Activated CD8-positive, alpha-beta T cell treated with anti-CD3 and anti-CD28 coated beads for 36 hours (primary cell): ENCODE data around the gene ZNF385B. TPM values are rescaled to one million over a fixed set of nuclear protein-coding genes. Genes with fewer than 3 reads are reported as not detected.

Source experiments
- ATAC-seq: fragments of 200-7000 bp; cut with Tn5 transposase; one replicate; pipeline ENCODE4 v1.10.0; 2021; ENCODE audit warnings: mild to moderate bottlenecking, moderate library complexity
- CTCF ChIA-PET: fragments of 350-600 bp; sonication (Branson Sonifier 250); formaldehyde crosslinking; loops from one replicate; lab custom pipeline; 2021; ENCODE audit warnings: antibody characterized with exemption; lab: Charles Lee
- POLR2A ChIA-PET: fragments of 350-600 bp; sonication (Branson Sonifier 250); formaldehyde crosslinking; loops from one replicate; lab custom pipeline; 2021; ENCODE audit warnings: antibody characterized with exemption; lab: Charles Lee
- DNase-seq: peaks from one replicate; pipeline ENCODE4 v3.0.0-alpha.2; 2020
- H3K27ac Mint-ChIP-seq: one replicate; pipeline ENCODE4 v1.8.0; 2021; ENCODE audit warnings: mild to moderate bottlenecking, mixed read lengths
- H3K27me3 Mint-ChIP-seq: one replicate; pipeline ENCODE4 v1.8.0; 2021; ENCODE audit warnings: mixed read lengths
- H3K36me3 Mint-ChIP-seq: one replicate; pipeline ENCODE4 v1.8.0; 2021; ENCODE audit warnings: low read depth, mixed read lengths
- H3K4me1 Mint-ChIP-seq: one replicate; pipeline ENCODE4 v1.8.0; 2021; ENCODE audit warnings: low read depth, mixed read lengths
- H3K4me3 Mint-ChIP-seq: one replicate; pipeline ENCODE4 v1.8.0; 2021; ENCODE audit warnings: mild to moderate bottlenecking, moderate library complexity, mixed read lengths
- H3K9me3 Mint-ChIP-seq: one replicate; pipeline ENCODE4 v1.8.0; 2021; ENCODE audit warnings: mixed read lengths
- intact Hi-C: fragments of 100-400 bp; cut with micrococcal nuclease; formaldehyde crosslinking; loops from one replicate; pipeline ENCODE4 v1.10.0; 2022
- total RNA-seq, 2 experiments: library from RNA; stranded (reverse); gene quantifications; one replicate each; pipeline ENCODE4 v1.2.3, GENCODE V29; 2021
- TF ChIP-seq, protein P1 (sequence below): fragments of 200-600 bp; IDR thresholded peaks from one replicate; pipeline ENCODE4 v1.8.0; 2022; ENCODE audit warnings: antibody characterized with exemption, mild to moderate bottlenecking

Gene ZNF385B
- total RNA-seq, 2 experiments from 2014 or later = not detected

DNA sequence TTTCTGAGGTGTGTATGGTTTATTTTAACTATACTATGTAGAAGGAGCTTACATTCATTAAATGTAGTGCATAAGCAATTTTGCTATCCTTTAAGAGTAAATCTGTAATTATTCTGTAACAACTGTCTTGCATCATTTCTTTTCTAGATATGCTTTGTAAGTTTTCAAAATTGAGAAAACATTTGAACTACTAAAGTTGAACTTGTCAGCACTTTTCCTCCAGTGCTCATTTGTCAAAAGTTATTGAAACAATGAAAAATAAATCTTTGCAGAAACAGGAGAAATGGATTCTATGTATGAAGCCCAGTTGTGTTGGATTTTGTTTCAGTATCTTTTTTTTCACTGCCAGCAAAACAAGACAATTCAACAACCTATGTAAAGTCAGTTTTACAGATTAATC, 14.5 kb upstream of the ZNF385B start:
- CTCF ChIA-PET = no interaction called here
- no peaks in the 10 kb centered on the region for H3K4me1 Mint-ChIP-seq

DNA sequence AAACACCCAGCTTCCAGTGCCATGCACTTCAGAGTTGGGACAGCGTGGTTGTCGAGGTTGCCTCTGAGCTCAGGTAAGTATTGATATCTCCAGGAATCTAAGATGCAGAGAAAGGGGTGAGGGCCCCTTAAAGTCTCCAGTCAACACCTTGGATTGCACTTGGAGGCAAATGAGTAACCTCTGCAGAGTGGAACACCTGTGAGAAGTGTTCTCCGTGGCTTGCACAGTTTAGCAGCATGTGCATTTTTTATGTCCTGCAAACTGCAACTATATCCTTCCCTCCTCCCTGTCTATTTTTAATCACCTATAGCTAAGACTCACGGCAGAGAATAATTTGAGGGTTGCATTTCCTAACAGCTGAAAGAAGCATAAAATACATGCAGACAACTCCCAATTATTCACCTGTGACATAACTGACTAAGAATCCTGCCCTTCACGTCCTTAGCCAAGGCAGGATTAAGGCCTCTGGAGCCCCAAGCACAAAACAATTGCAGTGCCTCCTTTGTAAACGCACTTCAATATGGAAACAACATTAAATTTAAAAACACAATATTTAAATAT, 1.6 kb upstream of the ZNF385B start:
- no peak for DNase-seq
- CTCF ChIA-PET = interaction anchor here (0.7 kb wide), 1 partner anchor 20 kb away, joined by 3 read pairs; no protein-coding TSS in a partner anchor
- ATAC-seq = no peak
- Mint-ChIP-seq H3K27ac (no peak overlapping the region), H3K4me1 (peaks cover 6% of the 10 kb centered on the region), H3K4me3 (no peak overlapping the region), H3K27me3 (peaks cover 42% of the 10 kb centered on the region), H3K36me3 (no peaks in the 10 kb centered on the region), H3K9me3 (no peaks in the 10 kb centered on the region)
- intact Hi-C loops = no loop called here
- POLR2A ChIA-PET = no interaction called here
- TF ChIP-seq, protein P1, sequence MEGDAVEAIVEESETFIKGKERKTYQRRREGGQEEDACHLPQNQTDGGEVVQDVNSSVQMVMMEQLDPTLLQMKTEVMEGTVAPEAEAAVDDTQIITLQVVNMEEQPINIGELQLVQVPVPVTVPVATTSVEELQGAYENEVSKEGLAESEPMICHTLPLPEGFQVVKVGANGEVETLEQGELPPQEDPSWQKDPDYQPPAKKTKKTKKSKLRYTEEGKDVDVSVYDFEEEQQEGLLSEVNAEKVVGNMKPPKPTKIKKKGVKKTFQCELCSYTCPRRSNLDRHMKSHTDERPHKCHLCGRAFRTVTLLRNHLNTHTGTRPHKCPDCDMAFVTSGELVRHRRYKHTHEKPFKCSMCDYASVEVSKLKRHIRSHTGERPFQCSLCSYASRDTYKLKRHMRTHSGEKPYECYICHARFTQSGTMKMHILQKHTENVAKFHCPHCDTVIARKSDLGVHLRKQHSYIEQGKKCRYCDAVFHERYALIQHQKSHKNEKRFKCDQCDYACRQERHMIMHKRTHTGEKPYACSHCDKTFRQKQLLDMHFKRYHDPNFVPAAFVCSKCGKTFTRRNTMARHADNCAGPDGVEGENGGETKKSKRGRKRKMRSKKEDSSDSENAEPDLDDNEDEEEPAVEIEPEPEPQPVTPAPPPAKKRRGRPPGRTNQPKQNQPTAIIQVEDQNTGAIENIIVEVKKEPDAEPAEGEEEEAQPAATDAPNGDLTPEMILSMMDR = no peak

More for the DNA sequence above, 14.5 kb upstream of the ZNF385B start:
- H3K36me3 Mint-ChIP-seq = no peaks in the 10 kb centered on the region
- DNase-seq (no peak), ATAC-seq (no peak)
- POLR2A ChIA-PET = interaction anchor here (1.1 kb wide), 1 partner anchor 15 kb away, joined by 3 read pairs; no protein-coding TSS in a partner anchor
- H3K27ac Mint-ChIP-seq = no peak overlapping the region
- H3K27me3 Mint-ChIP-seq = peaks cover 8% of the 10 kb centered on the region
- H3K9me3 Mint-ChIP-seq = no peaks in the 10 kb centered on the region
- TF ChIP-seq, protein P1 = no peak
- H3K4me3 Mint-ChIP-seq = no peak overlapping the region
- intact Hi-C loops = no loop called here

DNA sequence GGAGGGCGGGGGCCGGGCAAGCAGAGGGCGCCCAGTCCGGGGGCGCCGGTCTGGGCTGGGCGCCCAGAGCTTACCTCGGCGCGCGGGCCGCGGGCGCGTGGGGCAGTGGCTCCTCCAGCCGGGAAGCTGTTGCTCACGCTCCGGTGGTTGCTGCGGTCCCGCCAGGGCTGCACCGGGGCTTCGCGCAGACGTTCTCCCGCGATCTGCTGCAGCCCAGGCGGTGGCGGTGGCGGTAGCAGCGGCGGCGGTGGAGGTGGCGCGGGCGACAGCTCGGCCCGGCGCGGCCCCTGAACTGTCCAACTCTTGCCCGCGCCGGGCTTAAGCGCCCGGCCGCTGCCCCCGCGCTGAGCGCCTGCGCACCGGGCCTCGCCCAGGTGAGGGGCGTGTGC, 391 bp downstream of the ZNF385B start:
- peaks cover 48% of the 10 kb centered on the region for H3K27me3 Mint-ChIP-seq
- ATAC-seq (no peak), DNase-seq (peak; percentile 7)
- H3K4me1 Mint-ChIP-seq = peaks cover 6% of the 10 kb centered on the region
- no peaks in the 10 kb centered on the region for H3K36me3 Mint-ChIP-seq
- POLR2A ChIA-PET = interaction anchor here (0.8 kb wide), 1 partner anchor 15 kb away, joined by 3 read pairs; no protein-coding TSS in a partner anchor
- no peak overlapping the region for H3K4me3 Mint-ChIP-seq
- no peaks in the 10 kb centered on the region for H3K9me3 Mint-ChIP-seq
- TF ChIP-seq, protein P1 = no peak
- intact Hi-C loops = no loop called here
- CTCF ChIA-PET = no interaction called here
- H3K27ac Mint-ChIP-seq = no peak overlapping the region

DNA sequence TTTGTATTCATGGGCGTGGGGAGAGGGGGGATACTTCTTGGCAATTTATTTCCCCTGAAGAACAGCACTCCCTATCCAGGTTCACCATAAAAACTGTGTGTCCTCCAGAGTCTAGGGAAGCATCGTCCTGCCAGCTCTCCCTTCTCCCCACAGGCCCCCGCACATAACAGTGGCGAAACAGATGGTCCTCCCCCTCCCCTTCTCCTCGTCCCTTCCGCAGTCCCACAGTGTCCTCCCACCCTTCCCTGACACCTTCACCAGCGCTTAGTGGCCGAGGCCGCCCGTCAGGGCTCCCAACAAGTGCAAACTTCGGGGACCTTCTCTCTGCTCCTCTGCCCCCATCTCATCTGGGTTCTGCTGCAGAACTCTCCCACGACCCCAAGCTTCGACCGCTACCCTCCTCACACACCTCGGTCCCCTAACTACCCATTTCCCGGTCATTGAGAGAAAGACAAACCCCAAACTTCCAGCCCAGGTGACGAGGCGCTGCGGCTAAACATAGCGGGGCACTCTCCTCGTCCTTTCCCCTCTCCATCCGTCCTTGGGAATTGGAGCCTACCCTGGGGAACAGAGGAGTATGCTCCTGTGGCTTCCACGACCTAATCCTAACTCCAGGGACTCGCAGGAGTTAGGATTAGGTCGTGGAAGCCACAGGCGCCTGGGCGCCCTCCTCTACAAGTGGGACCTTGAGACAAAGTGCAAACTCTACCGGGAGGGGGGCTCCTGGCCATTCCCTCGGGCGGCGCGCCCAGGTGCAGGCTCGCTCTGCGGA, 971 bp downstream of the ZNF385B start:
- intact Hi-C loops = no loop called here
- no peak for ATAC-seq
- ChIA-PET CTCF (no interaction called here), POLR2A (interaction anchor here (0.8 kb wide), 1 partner anchor 16 kb away, joined by 3 read pairs; no protein-coding TSS in a partner anchor)
- Mint-ChIP-seq H3K36me3 (no peaks in the 10 kb centered on the region), H3K27ac (no peak overlapping the region), H3K4me1 (peaks cover 6% of the 10 kb centered on the region), H3K9me3 (no peaks in the 10 kb centered on the region), H3K4me3 (no peak overlapping the region), H3K27me3 (peaks cover 48% of the 10 kb centered on the region)
- DNase-seq = no peak
- TF ChIP-seq, protein P1 = no peak

DNA sequence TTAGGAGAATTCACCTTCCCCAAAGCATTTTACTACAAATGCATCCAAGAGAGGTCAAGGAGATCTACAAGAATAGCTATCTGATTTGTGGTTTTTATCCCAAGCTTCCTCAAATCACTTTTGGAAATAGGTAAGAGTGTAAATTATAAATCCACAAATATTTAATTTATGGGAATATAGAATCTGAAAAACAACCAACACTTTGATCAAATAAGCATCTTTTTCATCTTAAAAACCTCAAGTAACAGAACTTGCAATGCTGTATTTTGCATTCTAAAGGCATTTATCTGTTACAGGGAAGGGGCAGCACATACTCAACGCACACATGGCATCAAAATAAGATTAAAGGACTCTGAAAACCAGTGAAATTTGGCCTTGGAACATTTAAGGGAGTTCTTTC, 1.9 kb downstream of the ZNF385B start:
- Mint-ChIP-seq H3K27me3 (peaks cover 45% of the 10 kb centered on the region), H3K4me1 (peaks cover 6% of the 10 kb centered on the region), H3K9me3 (no peaks in the 10 kb centered on the region), H3K36me3 (no peaks in the 10 kb centered on the region), H3K27ac (no peak overlapping the region), H3K4me3 (no peak overlapping the region)
- ChIA-PET CTCF (no interaction called here), POLR2A (no interaction called here)
- TF ChIP-seq, protein P1 = no peak
- ATAC-seq (no peak), DNase-seq (no peak)
- intact Hi-C loops = no loop called here
